NCI-H446 treated with DMSO at 0.1 percent for 48 hours (cell line): ENCODE measurements around the gene FANCC.

Source experiments
- DNase-seq: peaks from one replicate; lab custom pipeline; 2025; lab: John Stamatoyannopoulos, UW

Gene FANCC

GRCh38 chr9:95120781-95121370 is 196.6 kb downstream of the FANCC start:
- DNase-seq: no peak

- no peak for DNase-seq
Observed at GRCh38 chr9:95118596-95118995, 198.9 kb downstream of the FANCC start.

GRCh38 chr9:95116808-95117204 is 200.7 kb downstream of the FANCC start:
- no peak for DNase-seq

GRCh38 chr9:95116002-95116807 is 201.3 kb downstream of the FANCC start:
- no peak for DNase-seq

GRCh38 chr9:95115104-95115503 is 202.4 kb downstream of the FANCC start:
- no peak for DNase-seq

GRCh38 chr9:95112436-95113280 is 204.9 kb downstream of the FANCC start:
- no peak for DNase-seq

GRCh38 chr9:95111716-95112115 is 205.8 kb downstream of the FANCC start:
- no peak for DNase-seq

GRCh38 chr9:95110921-95111525 is 206.5 kb downstream of the FANCC start:
- no peak for DNase-seq

GRCh38 chr9:95109456-95109855 is 208.1 kb downstream of the FANCC start:
- no peak for DNase-seq

GRCh38 chr9:95108777-95109176 is 208.7 kb downstream of the FANCC start:
- no peak for DNase-seq

- no peak for DNase-seq
Observed at GRCh38 chr9:95107976-95108375, 209.5 kb downstream of the FANCC start.

- DNase-seq: no peak
Observed at GRCh38 chr9:95107001-95107749, 210.3 kb downstream of the FANCC start.

- no peak for DNase-seq
Observed at GRCh38 chr9:95105519-95106287, 211.8 kb downstream of the FANCC start.

GRCh38 chr9:95104980-95105379 is 212.5 kb downstream of the FANCC start:
- no peak for DNase-seq

- no peak for DNase-seq
Observed at GRCh38 chr9:95104581-95104960, 212.9 kb downstream of the FANCC start.

GRCh38 chr9:95103871-95104580 is 213.5 kb downstream of the FANCC start:
- DNase-seq: no peak

GRCh38 chr9:95103281-95103771 is 214.2 kb downstream of the FANCC start:
- no peak for DNase-seq

GRCh38 chr9:95102572-95102971 is 214.9 kb downstream of the FANCC start:
- no peak for DNase-seq

GRCh38 chr9:95102001-95102433 is 215.5 kb downstream of the FANCC start:
- DNase-seq: no peak

GRCh38 chr9:95101326-95101725 is 216.2 kb downstream of the FANCC start:
- DNase-seq: no peak
